DND-41 (cell line): Measurements from ENCODE around the gene NME4.

Source experiments
- ATAC-seq: fragments of 200-7000 bp; cut with Tn5 transposase; 3 replicates; pipeline ENCODE4 v1.9.1; 2021; ENCODE audit warnings: low read depth; ENCODE audit not compliant: insufficient read depth
- DNase-seq: peaks from one replicate; pipeline ENCODE4 v3.0.0-alpha.2; 2020
- H2AFZ ChIP-seq: 2 replicates; pipeline ENCODE4 v1.6.0; 2012; ENCODE audit warnings: low read depth, low read length
- H3K27ac ChIP-seq: 2 replicates; pipeline ENCODE4 v1.5.1; 2012; ENCODE audit warnings: low read length, inconsistent platforms
- H3K27me3 ChIP-seq: fragments of 200-600 bp; sonication (generic); 2 replicates; pipeline ENCODE4 v1.6.0; 2012; ENCODE audit warnings: low read length, mild to moderate bottlenecking, inconsistent platforms; ENCODE audit not compliant: insufficient read depth, poor library complexity
- H3K36me3 ChIP-seq: 2 replicates; pipeline ENCODE4 v1.5.1; 2012; ENCODE audit warnings: low read length, inconsistent platforms; ENCODE audit not compliant: insufficient read depth
- H3K4me1 ChIP-seq: 2 replicates; pipeline ENCODE4 v1.5.1; 2012; ENCODE audit warnings: mild to moderate bottlenecking, low read length; ENCODE audit not compliant: insufficient read depth
- H3K4me2 ChIP-seq: 2 replicates; pipeline ENCODE4 v1.6.0; 2012; ENCODE audit warnings: mild to moderate bottlenecking, moderate library complexity, low read length, inconsistent platforms; ENCODE audit not compliant: insufficient read depth
- H3K4me3 ChIP-seq, 2 experiments: fragments of 200-600 bp in 1 of 2; shearing (Covaris generic) in 1 of 2; 2 replicates each; pipeline ENCODE4 v1.5.1; 2012 to 2016; ENCODE audit warnings: inconsistent platforms in 2 of 2, low read length in 2 of 2, mild to moderate bottlenecking in 2 of 2, low read depth in 1 of 2, moderate library complexity in 1 of 2
- H3K79me2 ChIP-seq: 2 replicates; pipeline ENCODE4 v1.6.0; 2012; ENCODE audit warnings: low read length, inconsistent platforms; ENCODE audit not compliant: insufficient read depth
- H3K9ac ChIP-seq: 2 replicates; pipeline ENCODE4 v1.6.0; 2012; ENCODE audit warnings: low read depth, mild to moderate bottlenecking, inconsistent platforms, low read length, moderate library complexity
- H3K9me3 ChIP-seq: 2 replicates; pipeline ENCODE4 v1.5.1; 2012; ENCODE audit warnings: low read length, moderate library complexity, mild to moderate bottlenecking, inconsistent platforms; ENCODE audit not compliant: insufficient read depth, severe bottlenecking
- H4K20me1 ChIP-seq: 2 replicates; pipeline ENCODE4 v1.6.0; 2012; ENCODE audit warnings: low read length; ENCODE audit not compliant: insufficient read depth
- CTCF ChIP-seq: IDR thresholded peaks from 2 replicates; pipeline ENCODE4 v1.5.1; 2012; ENCODE audit warnings: borderline replicate concordance, low read length, moderate library complexity, mild to moderate bottlenecking; ENCODE audit not compliant: poor library complexity, severe bottlenecking; ENCODE audit errors: extremely low read depth
- EZH2 ChIP-seq: IDR thresholded peaks from 3 replicates; pipeline ENCODE4 v1.6.1; 2012; ENCODE audit warnings: borderline replicate concordance, low read depth, mild to moderate bottlenecking, moderate library complexity, low read length, inconsistent platforms; ENCODE audit not compliant: severe bottlenecking

NME4 gene

DNA sequence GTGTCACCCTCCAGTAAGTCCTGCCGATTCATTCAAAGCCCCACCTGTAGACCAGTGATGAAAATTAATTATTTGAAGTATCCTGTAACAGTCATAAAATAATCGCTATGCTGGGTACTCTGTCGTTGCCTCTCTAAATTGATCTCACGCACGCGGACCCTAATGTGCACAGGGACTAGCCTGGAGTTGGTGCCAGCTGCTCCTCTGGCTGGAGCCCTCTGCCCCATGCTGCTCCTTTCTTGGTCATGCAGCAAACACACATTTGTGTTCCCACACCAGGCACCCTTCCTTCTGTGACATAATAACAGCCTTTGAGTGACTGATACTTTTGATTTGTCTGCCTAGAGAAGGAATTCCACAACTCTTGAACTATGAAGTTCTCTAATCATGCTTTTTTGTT is 44.4 kb downstream of the NME4 start:
- Histone ChIP-seq H2AFZ (no peak overlapping the region), H4K20me1 (peaks cover 49% of the 10 kb centered on the region; the same call in 1 of the 2 replicates), H3K9ac (no peak overlapping the region), H3K9me3 (no peaks in the 10 kb centered on the region), H3K36me3 (peaks cover 32% of the 10 kb centered on the region), H3K4me3 (no peak overlapping the region), H3K4me1 (no peaks in the 10 kb centered on the region), H3K79me2 (peaks cover 90% of the 10 kb centered on the region), H3K4me2 (no peak overlapping the region), H3K27ac (no peak overlapping the region), H3K27me3 (no peaks in the 10 kb centered on the region)
- DNase-seq: no peak
- TF ChIP-seq EZH2 (no peak), CTCF (no peak)
- ATAC-seq: no peak

DNA sequence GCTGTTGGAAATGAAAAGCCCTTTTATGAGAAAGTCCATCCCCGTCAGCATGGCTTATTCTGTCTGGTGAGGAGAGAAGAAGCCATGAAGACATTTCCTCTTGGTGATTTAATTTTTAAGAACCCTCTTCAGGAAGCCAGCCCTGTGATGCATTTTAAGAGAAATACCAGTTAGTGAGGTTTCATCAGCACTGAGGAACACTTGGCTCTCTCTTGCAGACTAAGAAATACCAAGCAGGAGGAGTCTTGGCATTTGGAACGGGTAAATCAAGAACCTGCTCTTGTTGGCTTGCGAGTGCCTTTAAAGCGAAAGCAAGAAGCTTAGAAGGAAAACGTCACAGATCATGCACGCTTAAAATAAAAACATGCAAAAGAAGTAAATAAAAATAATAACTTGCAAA is 46.0 kb downstream of the NME4 start:
- H3K4me1 ChIP-seq: no peaks in the 10 kb centered on the region
- no peak overlapping the region for H3K9ac ChIP-seq
- H4K20me1 ChIP-seq: peaks cover 56% of the 10 kb centered on the region; the same call in 1 of the 2 replicates
- H3K27me3 ChIP-seq: no peaks in the 10 kb centered on the region
- H3K36me3 ChIP-seq: peaks cover 32% of the 10 kb centered on the region
- DNase-seq: no peak
- ATAC-seq: no peak
- no peaks in the 10 kb centered on the region for H3K9me3 ChIP-seq
- TF ChIP-seq EZH2 (no peak), CTCF (no peak)
- no peak overlapping the region for H2AFZ ChIP-seq
- H3K4me2 ChIP-seq: no peak overlapping the region
- no peak overlapping the region for H3K4me3 ChIP-seq
- peaks cover 90% of the 10 kb centered on the region for H3K79me2 ChIP-seq
- no peak overlapping the region for H3K27ac ChIP-seq

GRCh38 chr16:444027-444426 is 47.0 kb downstream of the NME4 start:
- peaks cover 83% of the 10 kb centered on the region for H3K79me2 ChIP-seq
- no peaks in the 10 kb centered on the region for H3K27me3 ChIP-seq
- TF ChIP-seq CTCF (no peak), EZH2 (no peak)
- no peak overlapping the region for H3K4me3 ChIP-seq
- ATAC-seq (no peak), DNase-seq (no peak)
- H3K9me3 ChIP-seq: no peaks in the 10 kb centered on the region
- H3K9ac ChIP-seq: no peak overlapping the region
- peaks cover 55% of the 10 kb centered on the region; the same call in 1 of the 2 replicates for H4K20me1 ChIP-seq
- H3K36me3 ChIP-seq: peaks cover 29% of the 10 kb centered on the region
- H3K4me2 ChIP-seq: no peak overlapping the region
- H2AFZ ChIP-seq: no peak overlapping the region
- H3K4me1 ChIP-seq: no peaks in the 10 kb centered on the region
- no peak overlapping the region for H3K27ac ChIP-seq

DNA sequence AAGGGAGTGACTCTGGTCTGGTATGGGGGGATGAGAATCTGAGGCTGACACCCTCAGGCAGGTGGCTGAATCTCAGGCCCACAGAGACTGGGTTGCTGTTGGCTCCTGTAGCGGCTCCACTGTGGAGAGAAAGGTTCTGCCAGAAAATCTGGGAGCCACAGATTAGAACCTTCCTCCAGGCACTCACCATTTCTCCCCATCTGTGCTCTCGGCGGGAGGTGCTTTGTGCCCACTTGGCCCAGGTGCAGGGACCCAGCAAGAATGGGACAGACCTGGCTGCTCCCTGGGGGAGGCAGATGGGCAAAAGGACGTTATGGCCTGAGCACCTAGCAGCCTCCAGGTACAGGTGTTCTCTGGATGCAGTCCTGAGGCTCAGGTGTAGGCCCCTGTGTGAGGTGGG is 48.6 kb downstream of the NME4 start:
- ATAC-seq: no peak; the same call in 2 of the 3 replicates
- TF ChIP-seq EZH2 (no peak), CTCF (no peak)
- no peak for DNase-seq
- Histone ChIP-seq H3K4me3 (no peak overlapping the region), H3K9me3 (no peaks in the 10 kb centered on the region), H2AFZ (no peak overlapping the region), H4K20me1 (peaks cover 59% of the 10 kb centered on the region; the same call in 1 of the 2 replicates), H3K27ac (no peak overlapping the region), H3K9ac (no peak overlapping the region), H3K79me2 (peaks cover 84% of the 10 kb centered on the region), H3K27me3 (no peaks in the 10 kb centered on the region), H3K4me1 (no peaks in the 10 kb centered on the region), H3K36me3 (peaks cover 20% of the 10 kb centered on the region), H3K4me2 (no peak overlapping the region)
